ENCODE measurements around the gene PGAP3. TPM values are rescaled to one million over a fixed set of nuclear protein-coding genes. Genes with fewer than 3 reads are reported as not detected.

The PGAP3 gene
- total and polyA plus RNA-seq, 3 experiments from 2014 or later: 11.8 to 22.4 (median 12.1) TPM

GRCh38 chr17:39719563-39720355, 31.9 kb upstream of the PGAP3 start:
- Histone ChIP-seq H3K27ac (ENCODE audit: low read depth, low read length) (no peak overlapping the region), H3K27me3 (ENCODE audit: insufficient read depth, low read length, poor library complexity, severe bottlenecking) (no peaks in the 10 kb centered on the region), H3K36me3 (ENCODE audit: insufficient read depth, low read length) (no peaks in the 10 kb centered on the region), H3K4me3 (ENCODE audit: low read length) (no peak overlapping the region), H3K9me3 (ENCODE audit: low read length) (no peaks in the 10 kb centered on the region), H3K4me1 (ENCODE audit: insufficient read depth, low read length) (no peaks in the 10 kb centered on the region)
- Mint-ChIP-seq H3K9me3 (no peaks in the 10 kb centered on the region), H3K4me1 (no peaks in the 10 kb centered on the region), H3K27ac (peak overlapping the region in 1 of 8 donors; percentile 31), H3K4me3 (no peak overlapping the region), H3K27me3 (no peaks in the 10 kb centered on the region), H3K36me3 (no peaks in the 10 kb centered on the region)
- CTCF ChIA-PET: interaction anchor here (1.0 to 1.7 kb wide), 2 partner anchors 11 to 98 kb away, joined by 3 to 5 read pairs; partner anchors contain the start of gene MIEN1
- POLR2A ChIA-PET: no interaction called here
- no peak for DNase-seq

- H3K27ac ChIP-seq (ENCODE audit: low read depth, low read length): no peak overlapping the region
- POLR2A ChIA-PET: no interaction called here
- Mint-ChIP-seq H3K27ac (no peak overlapping the region), H3K4me1 (no peaks in the 10 kb centered on the region), H3K9me3 (no peaks in the 10 kb centered on the region), H3K4me3 (no peak overlapping the region), H3K27me3 (no peaks in the 10 kb centered on the region), H3K36me3 (peaks cover 0 to 1% (median 0%) of the 10 kb centered on the region in 3 donors)
- no peak overlapping the region for H3K4me3 ChIP-seq (ENCODE audit: low read length)
- CTCF ChIA-PET: interaction anchor here (1.0 kb wide), 1 partner anchor 64 kb away, joined by 3 read pairs; no protein-coding TSS in a partner anchor
- no peaks in the 10 kb centered on the region for H3K36me3 ChIP-seq (ENCODE audit: insufficient read depth, low read length)
- DNase-seq: no peak
- H3K9me3 ChIP-seq (ENCODE audit: low read length): no peaks in the 10 kb centered on the region
- no peaks in the 10 kb centered on the region for H3K4me1 ChIP-seq (ENCODE audit: insufficient read depth, low read length)
- no peaks in the 10 kb centered on the region for H3K27me3 ChIP-seq (ENCODE audit: insufficient read depth, low read length, poor library complexity, severe bottlenecking)
Observed at GRCh38 chr17:39717660-39718059, 29.8 kb upstream of the PGAP3 start.

- Mint-ChIP-seq H3K4me1 (no peaks in the 10 kb centered on the region), H3K27ac (no peak overlapping the region), H3K36me3 (peaks cover 0 to 1% (median 0%) of the 10 kb centered on the region in 3 donors), H3K4me3 (no peak overlapping the region), H3K9me3 (no peaks in the 10 kb centered on the region), H3K27me3 (no peaks in the 10 kb centered on the region)
- Histone ChIP-seq H3K4me1 (ENCODE audit: insufficient read depth, low read length) (no peaks in the 10 kb centered on the region), H3K27ac (ENCODE audit: low read depth, low read length) (no peak overlapping the region), H3K4me3 (ENCODE audit: low read length) (no peak overlapping the region), H3K36me3 (ENCODE audit: insufficient read depth, low read length) (no peaks in the 10 kb centered on the region), H3K27me3 (ENCODE audit: insufficient read depth, low read length, poor library complexity, severe bottlenecking) (no peaks in the 10 kb centered on the region), H3K9me3 (ENCODE audit: low read length) (no peaks in the 10 kb centered on the region)
- no peak for DNase-seq
- POLR2A ChIA-PET: no interaction called here
- CTCF ChIA-PET: interaction anchor here (1.2 kb wide), 1 partner anchor 13 kb away, joined by 3 read pairs; the partner anchor contains the start of gene MIEN1
Observed at GRCh38 chr17:39716879-39717536, 29.2 kb upstream of the PGAP3 start.

- Mint-ChIP-seq H3K9me3 (no peaks in the 10 kb centered on the region), H3K27ac (no peak overlapping the region), H3K4me1 (no peaks in the 10 kb centered on the region), H3K4me3 (no peak overlapping the region), H3K27me3 (peaks cover 0 to 2% of the 10 kb centered on the region in 2 donors), H3K36me3 (peaks cover 0 to 3% (median 0%) of the 10 kb centered on the region in 3 donors)
- Histone ChIP-seq H3K9me3 (ENCODE audit: low read length) (no peaks in the 10 kb centered on the region), H3K36me3 (ENCODE audit: insufficient read depth, low read length) (no peaks in the 10 kb centered on the region), H3K4me1 (ENCODE audit: insufficient read depth, low read length) (no peaks in the 10 kb centered on the region), H3K4me3 (ENCODE audit: low read length) (no peak overlapping the region), H3K27ac (ENCODE audit: low read depth, low read length) (no peak overlapping the region), H3K27me3 (ENCODE audit: insufficient read depth, low read length, poor library complexity, severe bottlenecking) (no peaks in the 10 kb centered on the region)
- ChIA-PET POLR2A (no interaction called here), CTCF (interaction anchor here (1.2 kb wide), 1 partner anchor 14 kb away, joined by 3 read pairs; the partner anchor contains the start of gene MIEN1)
- DNase-seq: no peak
Observed at GRCh38 chr17:39716073-39716818, 28.4 kb upstream of the PGAP3 start.

- Mint-ChIP-seq H3K27me3 (peaks cover 0 to 2% of the 10 kb centered on the region in 2 donors), H3K9me3 (no peaks in the 10 kb centered on the region), H3K27ac (no peak overlapping the region), H3K4me1 (no peaks in the 10 kb centered on the region), H3K36me3 (peaks cover 0 to 3% (median 0%) of the 10 kb centered on the region in 3 donors), H3K4me3 (no peak overlapping the region)
- no peaks in the 10 kb centered on the region for H3K4me1 ChIP-seq (ENCODE audit: insufficient read depth, low read length)
- POLR2A ChIA-PET: no interaction called here
- CTCF ChIA-PET: interaction anchor here (1.9 kb wide), 1 partner anchor 15 kb away, joined by 7 read pairs; the partner anchor contains the start of gene MIEN1
- no peak for DNase-seq
- no peaks in the 10 kb centered on the region for H3K9me3 ChIP-seq (ENCODE audit: low read length)
- H3K4me3 ChIP-seq (ENCODE audit: low read length): no peak overlapping the region
- H3K27ac ChIP-seq (ENCODE audit: low read depth, low read length): no peak overlapping the region
- H3K36me3 ChIP-seq (ENCODE audit: insufficient read depth, low read length): no peaks in the 10 kb centered on the region
- no peaks in the 10 kb centered on the region for H3K27me3 ChIP-seq (ENCODE audit: insufficient read depth, low read length, poor library complexity, severe bottlenecking)
Observed at GRCh38 chr17:39715375-39716072, 27.7 kb upstream of the PGAP3 start.

- Mint-ChIP-seq H3K9me3 (no peaks in the 10 kb centered on the region), H3K4me1 (peaks cover 0 to 5% (median 0%) of the 10 kb centered on the region in 3 donors), H3K27ac (no peak overlapping the region), H3K36me3 (peaks cover 0 to 3% (median 0%) of the 10 kb centered on the region in 3 donors), H3K27me3 (peaks cover 0 to 2% of the 10 kb centered on the region in 2 donors), H3K4me3 (no peak overlapping the region)
- CTCF ChIA-PET: interaction anchor here (1.9 kb wide), 1 partner anchor 16 kb away, joined by 7 read pairs; the partner anchor contains the start of gene MIEN1
- Histone ChIP-seq H3K27me3 (ENCODE audit: insufficient read depth, low read length, poor library complexity, severe bottlenecking) (no peaks in the 10 kb centered on the region), H3K4me1 (ENCODE audit: insufficient read depth, low read length) (no peaks in the 10 kb centered on the region), H3K4me3 (ENCODE audit: low read length) (no peak overlapping the region), H3K9me3 (ENCODE audit: low read length) (no peaks in the 10 kb centered on the region), H3K27ac (ENCODE audit: low read depth, low read length) (no peak overlapping the region), H3K36me3 (ENCODE audit: insufficient read depth, low read length) (no peaks in the 10 kb centered on the region)
- POLR2A ChIA-PET: no interaction called here
- no peak for DNase-seq
Observed at GRCh38 chr17:39714234-39714633, 26.4 kb upstream of the PGAP3 start.

GRCh38 chr17:39711851-39712250, 24.0 kb upstream of the PGAP3 start:
- DNase-seq: no peak
- Mint-ChIP-seq H3K4me3 (no peak overlapping the region), H3K4me1 (peaks cover 7 to 14% (median 7%) of the 10 kb centered on the region in 3 donors), H3K9me3 (no peaks in the 10 kb centered on the region), H3K36me3 (peaks cover 0 to 3% (median 0%) of the 10 kb centered on the region in 3 donors), H3K27ac (no peak overlapping the region), H3K27me3 (peaks cover 0 to 2% of the 10 kb centered on the region in 2 donors)
- Histone ChIP-seq H3K4me3 (ENCODE audit: low read length) (no peak overlapping the region), H3K36me3 (ENCODE audit: insufficient read depth, low read length) (no peaks in the 10 kb centered on the region), H3K4me1 (ENCODE audit: insufficient read depth, low read length) (peaks cover 14% of the 10 kb centered on the region), H3K27ac (ENCODE audit: low read depth, low read length) (no peak overlapping the region), H3K9me3 (ENCODE audit: low read length) (no peaks in the 10 kb centered on the region), H3K27me3 (ENCODE audit: insufficient read depth, low read length, poor library complexity, severe bottlenecking) (no peaks in the 10 kb centered on the region)
- ChIA-PET CTCF (no interaction called here), POLR2A (no interaction called here)

Data from CD8-positive, alpha-beta memory T cell (primary cell).